ENCODE results near the gene SSBP4.
"Not testable (repeated sequence)": the region's sequence is repeated elsewhere in the genome, so short reads cannot be mapped to it uniquely, and the experiment has no call there.

SSBP4 gene

GRCh38 chr19:18391509-18392075, 27.6 kb upstream of the SSBP4 start:
- intact Hi-C loops (cut with DNase I), result no loop called here
- no peak for DNase-seq

DNA sequence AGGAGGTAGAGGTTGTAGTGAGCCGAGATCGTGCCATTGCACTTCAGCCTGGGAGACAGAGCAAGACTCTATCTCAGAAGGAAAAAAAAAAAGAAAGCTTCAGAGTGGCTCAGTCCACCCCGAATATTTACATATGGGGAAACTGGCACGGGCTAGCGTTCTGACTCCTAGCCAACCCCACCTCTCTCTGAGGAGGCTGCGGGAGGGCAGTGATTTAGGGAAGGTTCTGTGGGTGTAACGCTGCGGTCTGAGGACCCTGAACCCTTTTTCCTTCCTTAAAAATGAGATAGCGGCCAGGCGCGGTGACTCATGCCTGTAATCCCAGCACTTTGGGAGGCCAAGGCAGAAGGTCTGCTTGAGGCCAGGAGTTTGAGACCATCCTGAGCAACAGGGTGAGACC, 26.8 kb upstream of the SSBP4 start:
- DNase-seq, result peak in 14 of 42 donors; percentile 17 to 68 (median 36)
- intact Hi-C loops (cut with DNase I), result no loop called here

DNA sequence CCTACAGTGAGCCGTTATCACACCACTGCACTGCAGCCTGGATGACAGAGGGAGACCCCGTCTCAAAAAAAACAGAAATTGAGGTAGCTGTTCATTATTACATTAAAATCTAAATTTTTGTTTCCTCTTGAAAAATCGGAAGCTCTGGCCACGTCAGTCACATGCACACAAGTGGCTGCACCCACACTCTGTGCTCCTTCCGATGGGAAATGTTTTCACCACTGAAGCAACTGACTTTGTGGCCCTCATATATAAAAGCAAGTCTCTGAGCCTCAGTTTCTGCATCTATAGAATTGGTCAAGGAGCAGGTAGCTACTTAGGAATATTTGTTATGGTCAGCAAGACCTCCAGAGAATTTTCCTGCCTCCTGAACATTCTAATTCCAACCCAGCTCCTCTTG, 26.3 kb upstream of the SSBP4 start:
- intact Hi-C loops (cut with DNase I), result no loop called here
- DNase-seq, result no peak

GRCh38 chr19:18393836-18394235, 25.4 kb upstream of the SSBP4 start:
- intact Hi-C loops (cut with DNase I), result no loop called here
- peak in 10 of 42 donors; percentile 19 to 57 (median 33) for DNase-seq

GRCh38 chr19:18396471-18397241, 22.5 kb upstream of the SSBP4 start:
- intact Hi-C loops (cut with DNase I), result no loop called here

GRCh38 chr19:18397242-18398202, 21.7 kb upstream of the SSBP4 start, which contains the start of gene LRRC25:
Gene LRRC25 (minus strand): TSS chr19:18397622. CDS start chr19:18396963, 659 bp downstream.
- intact Hi-C loops (cut with DNase I), result no loop called here
- DNase-seq, result peak in 20 of 42 donors; percentile 25 to 66 (median 39)

More at GRCh38 chr19:18396471-18397241, 22.5 kb upstream of the SSBP4 start:
- no peak for DNase-seq

- intact Hi-C loops (cut with DNase I), result no loop called here
- DNase-seq, result no peak
Observed at GRCh38 chr19:18399008-18399407, 20.2 kb upstream of the SSBP4 start.

DNA sequence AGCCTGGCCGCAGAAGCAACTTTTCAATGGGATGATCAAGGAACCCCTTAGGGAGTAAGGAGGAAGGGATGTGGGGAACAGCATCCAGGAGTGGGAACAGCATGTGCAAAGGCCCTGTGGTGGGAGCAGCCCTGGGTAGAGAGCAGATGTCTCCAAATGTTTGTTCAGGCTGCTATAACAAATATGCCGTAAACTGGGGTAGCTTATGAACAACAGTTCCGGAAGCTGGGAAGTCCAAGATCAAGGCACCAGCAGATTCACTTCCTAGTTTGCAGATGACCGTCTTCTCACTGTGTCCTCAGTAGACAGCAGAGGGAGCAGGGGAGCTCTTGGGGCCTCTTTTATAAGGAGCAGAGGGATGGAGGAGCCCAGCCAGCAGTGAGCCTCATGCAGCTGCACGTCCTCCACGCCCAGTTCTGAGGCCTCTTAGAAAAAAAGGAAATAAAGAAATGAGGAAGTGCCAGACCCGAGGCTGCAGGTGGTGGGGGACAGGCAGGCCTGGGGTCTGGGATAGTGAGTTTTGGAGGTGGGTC, 17.6 kb upstream of the SSBP4 start:
- intact Hi-C loops (cut with DNase I), result no loop called here

GRCh38 chr19:18402455-18403248, 16.5 kb upstream of the SSBP4 start:
- DNase-seq; intact Hi-C loops (cut with DNase I): not testable (repeated sequence)

More for the DNA sequence above, 17.6 kb upstream of the SSBP4 start:
- peak in 13 of 42 donors; percentile 25 to 67 (median 44) for DNase-seq

DNA sequence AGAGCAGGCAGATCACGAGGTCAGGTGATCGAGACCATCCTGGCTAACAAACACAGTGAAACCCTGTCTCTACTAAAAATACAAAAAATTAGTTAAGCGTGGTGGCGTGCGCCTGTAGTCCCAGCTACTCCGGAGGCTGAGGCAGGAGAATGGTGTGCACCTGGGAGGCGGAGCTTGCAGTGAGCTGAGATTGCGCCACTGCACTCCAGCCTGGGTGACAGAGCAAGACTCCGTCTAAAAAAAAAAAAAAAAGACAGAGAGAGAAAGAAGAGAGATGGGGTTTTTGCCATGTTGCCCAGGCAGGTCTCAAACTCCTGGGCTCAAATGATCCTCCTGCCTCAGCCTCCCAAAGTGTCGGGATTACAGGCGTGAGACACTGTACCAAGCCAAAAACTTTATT, 13.4 kb upstream of the SSBP4 start:
- DNase-seq; intact Hi-C loops (cut with DNase I): not testable (repeated sequence)

- intact Hi-C loops (cut with DNase I), result no loop called here
- DNase-seq, result no peak
Observed at GRCh38 chr19:18406749-18407148, 12.4 kb upstream of the SSBP4 start.

DNA sequence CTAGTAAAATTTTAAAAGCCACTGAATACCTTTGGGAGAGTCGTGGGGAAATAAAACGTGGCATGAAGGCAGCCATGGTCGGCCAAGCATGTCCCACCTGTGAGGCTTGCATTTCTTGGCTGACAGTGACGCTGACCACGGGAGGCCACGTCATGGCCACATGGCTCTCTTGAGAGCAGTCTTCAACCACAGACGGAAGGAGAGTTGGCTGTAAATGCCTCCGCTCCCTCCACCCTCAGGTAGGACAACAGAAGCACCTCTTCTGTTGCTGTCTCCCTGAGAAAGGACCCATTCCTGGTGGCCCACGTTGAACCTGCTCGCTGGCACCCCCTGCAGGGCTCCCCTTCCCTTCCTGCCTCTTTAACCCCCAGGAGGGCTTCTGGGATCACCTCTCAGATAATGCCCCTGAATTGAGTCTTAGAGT, 11.1 kb upstream of the SSBP4 start:
- intact Hi-C loops (cut with DNase I), result no loop called here
- DNase-seq, result no peak

GRCh38 chr19:18412610-18413239, 6.5 kb upstream of the SSBP4 start:
- intact Hi-C loops (cut with DNase I), result loop anchor here (10.0 kb wide), 2 partner anchors 68 to 208 kb away; partner anchors contain the start of genes PGPEP1 and RAB3A
- no peak for DNase-seq

DNA sequence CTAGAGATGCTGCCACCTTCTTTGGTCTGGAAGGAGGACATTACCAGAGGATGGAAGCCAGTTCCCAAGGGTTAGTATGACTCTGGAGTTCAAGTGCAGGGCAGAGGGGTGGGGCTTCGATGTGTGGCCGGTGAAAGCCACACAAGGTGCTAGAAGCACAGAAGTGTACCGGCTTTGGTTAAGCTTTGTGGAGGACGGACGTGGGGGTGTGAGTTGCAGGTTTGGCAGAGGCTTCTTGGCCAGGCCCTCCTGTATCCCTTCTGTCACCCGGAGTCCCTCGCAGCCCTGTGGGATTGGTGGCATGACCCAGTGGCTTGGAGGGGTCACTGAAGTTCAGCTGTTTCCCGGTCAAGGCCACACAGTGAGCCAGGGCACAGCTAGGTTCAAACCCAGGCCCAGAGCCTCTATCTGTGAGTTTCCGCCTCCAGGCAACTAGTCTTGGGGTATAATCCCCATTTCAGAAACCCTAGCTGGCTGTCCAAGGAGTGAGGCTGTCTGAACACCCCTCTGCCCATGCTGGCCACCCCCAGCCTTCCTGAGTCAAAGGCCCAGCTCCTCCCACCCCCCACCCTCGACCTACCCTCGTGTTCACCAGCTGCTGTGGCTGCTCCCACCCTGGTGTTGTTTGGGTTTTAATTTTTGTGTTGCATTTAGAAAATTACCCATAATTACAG, 4.6 kb upstream of the SSBP4 start:
- intact Hi-C loops (cut with DNase I), result loop anchor here (10.0 kb wide), 2 partner anchors 70 to 210 kb away; partner anchors contain the start of genes PGPEP1 and RAB3A
- DNase-seq, result peak in 1 of 42 donors; percentile 34

DNA sequence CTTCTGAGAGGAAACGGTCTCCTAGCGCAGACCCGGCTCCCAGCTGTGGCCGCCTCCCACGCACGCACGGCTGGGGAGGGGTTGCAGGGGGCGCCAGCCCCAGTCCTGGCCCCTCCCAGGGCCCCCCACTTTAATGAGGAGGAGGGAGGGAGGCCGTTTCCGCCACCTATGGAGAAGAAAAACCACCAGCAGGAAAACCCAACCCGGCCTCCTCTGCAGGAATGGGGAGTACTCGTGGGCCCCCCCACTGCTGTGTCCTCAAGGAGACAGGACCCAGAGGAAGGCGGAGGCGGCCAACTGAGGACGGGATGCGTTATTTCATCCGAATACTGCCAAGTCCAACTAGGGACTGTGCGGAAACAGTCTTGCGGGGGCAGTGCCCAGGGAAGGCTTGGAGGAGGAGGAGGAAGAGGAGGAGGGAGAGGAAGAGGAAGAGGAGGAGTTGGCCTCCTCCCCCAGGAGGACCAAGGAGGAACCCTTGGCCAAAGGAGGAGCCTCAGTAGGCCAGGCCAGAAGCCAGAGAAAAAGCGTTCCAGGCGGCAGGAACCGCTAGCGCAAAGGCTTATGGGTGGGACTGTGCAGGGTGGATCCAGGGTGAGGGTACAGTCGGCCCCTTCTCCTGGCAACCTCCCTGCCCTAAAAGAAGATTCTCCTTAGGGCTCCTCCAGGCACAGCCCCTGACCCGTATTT, 3.9 kb upstream of the SSBP4 start:
- intact Hi-C loops (cut with DNase I), result loop anchor here (10.0 kb wide), 2 partner anchors 71 to 211 kb away; partner anchors contain the start of genes PGPEP1 and RAB3A
- DNase-seq, result peak in 5 of 42 donors; percentile 18 to 57 (median 38)

GRCh38 chr19:18416778-18417249, 2.4 kb upstream of the SSBP4 start:
- intact Hi-C loops (cut with DNase I), result loop anchor here (10.0 kb wide), 2 partner anchors 72 to 212 kb away; partner anchors contain the start of genes PGPEP1 and RAB3A

More at GRCh38 chr19:18416778-18417249, 2.4 kb upstream of the SSBP4 start:
- DNase-seq, result peak; percentile 66 to 95 (median 88)

Measured in head of caudate nucleus (tissue), 42 donors.